ENCODE results near the gene SLC24A3.
"Not testable (repeated sequence)": the region's sequence is repeated elsewhere in the genome, so short reads cannot be mapped to it uniquely, and the experiment has no call there.

The SLC24A3 gene

GRCh38 chr20:19727251-19727847 lies 514.9 kb downstream of the SLC24A3 start:
- DNase-seq: no peak

DNA sequence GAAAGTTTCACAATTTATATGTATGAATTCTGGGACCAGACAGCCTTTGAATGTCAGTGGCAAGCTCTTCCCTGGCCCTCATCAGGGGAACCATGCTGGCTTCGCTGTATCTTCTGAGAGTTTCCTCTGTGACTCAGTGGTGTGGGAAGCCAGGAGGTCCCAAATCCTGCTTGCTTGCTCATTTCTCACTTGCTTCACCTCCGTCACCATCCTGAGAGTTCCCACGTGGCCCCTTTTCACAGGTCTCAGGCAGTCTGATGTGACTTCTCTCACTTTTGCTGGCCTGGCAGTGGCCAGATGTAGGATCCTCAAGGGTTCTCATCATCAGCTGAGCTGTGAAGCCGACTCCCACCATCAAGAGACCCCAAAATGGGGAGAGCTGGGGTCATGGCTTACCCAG lies 517.2 kb downstream of the SLC24A3 start:
- no peak for DNase-seq

DNA sequence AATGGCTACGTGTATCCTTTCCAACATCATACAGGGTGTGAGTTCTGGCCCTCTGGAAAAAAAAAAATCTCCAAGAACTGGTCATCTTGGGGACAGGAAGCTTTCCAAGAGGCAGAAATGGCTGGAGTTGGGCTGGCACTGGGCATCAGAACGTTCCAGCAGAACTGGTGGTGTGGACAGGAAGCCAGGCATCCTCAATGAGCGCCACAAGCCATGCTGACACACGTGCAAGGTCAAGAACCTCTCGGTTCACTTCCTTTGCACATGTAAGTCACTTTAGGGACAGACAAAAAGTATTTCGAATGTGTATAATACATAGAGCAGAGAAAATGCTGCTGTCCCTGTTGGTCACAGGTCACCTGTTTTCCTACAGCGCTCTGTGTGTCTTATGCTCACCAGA lies 518.3 kb downstream of the SLC24A3 start:
- DNase-seq: no peak

GRCh38 chr20:19734811-19735210 lies 522.4 kb downstream of the SLC24A3 start:
- no peak for DNase-seq

DNA sequence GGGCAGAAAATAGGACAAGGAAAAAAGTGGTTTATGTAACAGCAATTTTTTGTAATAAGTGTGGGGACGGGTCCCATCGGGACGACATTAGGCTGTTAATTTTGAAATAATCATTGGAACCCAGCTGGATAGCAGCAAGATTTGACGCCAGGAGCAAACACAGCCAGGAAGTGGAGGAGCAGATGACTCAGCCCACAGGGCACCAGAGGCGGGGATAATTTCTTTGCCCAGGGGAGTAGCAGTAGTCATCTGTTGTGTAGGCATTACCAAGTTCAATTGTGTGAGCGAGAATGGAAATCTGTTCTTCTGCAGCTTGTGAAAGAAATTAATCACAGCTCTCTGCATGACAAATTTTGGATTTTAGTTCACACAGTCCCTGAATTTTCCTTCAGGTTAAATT lies 523.0 kb downstream of the SLC24A3 start:
- no peak for DNase-seq

DNA sequence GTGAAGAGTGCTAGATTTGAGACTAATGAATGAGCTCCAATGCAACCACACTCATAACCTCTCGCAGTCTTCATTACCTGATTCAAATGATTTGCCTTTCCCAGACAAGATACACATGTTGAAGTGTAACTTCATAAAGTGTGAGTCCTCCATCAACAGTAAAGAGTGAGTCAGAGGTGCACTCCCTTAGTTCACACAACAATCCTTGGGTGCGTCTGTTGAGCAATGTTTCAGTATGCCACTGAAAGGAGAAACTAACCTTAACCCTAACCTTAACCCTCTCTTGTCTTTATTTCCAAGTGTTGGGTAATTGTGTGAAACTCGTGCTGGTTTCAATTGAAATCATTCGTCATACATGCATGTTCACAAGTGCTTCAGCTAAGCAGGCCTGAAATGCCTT lies 524.6 kb downstream of the SLC24A3 start:
- no peak for DNase-seq

- no peak for DNase-seq
Measured at GRCh38 chr20:19738951-19739350, 526.5 kb downstream of the SLC24A3 start.

DNA sequence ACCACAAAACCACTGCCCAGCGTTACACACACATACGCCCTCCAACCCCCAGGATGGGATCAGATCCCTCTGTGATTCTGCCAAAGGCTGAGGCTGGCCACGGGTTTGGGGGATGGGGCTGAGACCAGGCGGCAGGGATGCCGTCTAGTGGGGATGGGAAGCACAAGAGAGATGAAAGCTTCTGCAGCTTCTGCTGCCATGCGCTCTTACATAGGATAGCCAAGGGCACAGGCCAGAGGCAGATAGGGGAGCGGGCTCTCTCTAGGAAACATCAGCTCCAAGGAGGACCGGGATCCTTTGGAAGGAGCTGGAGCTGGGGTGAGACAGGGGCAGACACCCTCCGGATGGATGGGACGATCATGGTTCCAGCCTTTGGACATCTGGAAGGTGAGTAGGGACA lies 526.9 kb downstream of the SLC24A3 start:
- no peak for DNase-seq

GRCh38 chr20:19740512-19740911 lies 528.1 kb downstream of the SLC24A3 start:
- no peak for DNase-seq

GRCh38 chr20:19741924-19742323 lies 529.5 kb downstream of the SLC24A3 start:
- DNase-seq: no peak

DNA sequence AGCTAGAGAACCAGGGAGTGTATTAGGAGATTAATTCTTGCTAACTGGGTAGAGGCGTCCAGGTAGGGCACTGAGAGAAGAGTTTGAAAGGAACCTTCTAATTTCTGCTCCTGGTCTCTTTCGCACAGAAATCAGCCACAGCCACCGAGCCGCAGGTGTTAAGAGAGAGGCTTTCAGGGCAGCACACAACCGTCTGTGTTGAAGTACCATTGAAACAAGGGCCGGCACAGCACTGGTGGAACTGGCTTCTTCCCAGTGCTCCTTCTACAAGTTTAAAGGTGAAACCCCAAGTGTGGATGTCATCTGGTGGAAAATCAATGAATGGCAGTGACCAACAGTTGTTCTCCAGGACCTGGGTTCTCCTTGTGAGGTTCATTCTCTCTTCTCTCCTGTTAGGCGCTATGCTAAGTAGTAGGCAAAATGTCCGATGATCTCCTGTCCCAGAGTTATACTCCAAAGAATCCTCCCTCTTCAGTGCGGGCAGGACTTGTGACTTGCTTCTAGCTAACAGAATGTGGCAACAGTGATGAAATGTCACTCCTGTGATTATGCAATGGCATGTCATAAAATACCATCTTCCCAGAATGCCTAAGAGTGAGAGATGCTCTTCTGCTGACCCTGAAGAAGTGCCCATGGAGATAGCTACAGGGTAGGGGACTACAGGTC lies 530.7 kb downstream of the SLC24A3 start:
- no peak for DNase-seq

GRCh38 chr20:19743640-19743995 lies 531.2 kb downstream of the SLC24A3 start:
- no peak for DNase-seq

DNA sequence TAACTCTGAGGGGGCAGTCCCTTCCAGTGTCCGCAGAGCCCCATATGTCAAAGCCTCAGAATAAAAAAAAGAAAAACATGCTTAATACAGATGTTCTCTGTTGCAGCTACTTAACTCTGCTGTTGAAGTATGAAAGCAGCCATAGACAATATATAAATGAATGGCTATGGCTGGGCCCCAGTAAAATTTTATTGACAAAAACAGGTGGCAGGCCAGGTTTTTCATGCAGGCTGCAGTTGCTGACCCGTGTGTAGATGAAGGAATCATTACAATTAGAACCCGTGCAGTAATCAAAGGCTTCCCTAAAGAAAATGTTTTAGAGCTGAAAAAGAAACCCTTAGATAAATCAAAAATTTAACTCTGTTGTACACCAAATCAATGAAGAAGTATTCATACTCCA lies 532.7 kb downstream of the SLC24A3 start:
- no peak for DNase-seq

GRCh38 chr20:19745584-19745983 lies 533.1 kb downstream of the SLC24A3 start:
- DNase-seq: no peak

GRCh38 chr20:19746396-19746795 lies 534.0 kb downstream of the SLC24A3 start:
- no peak for DNase-seq

DNA sequence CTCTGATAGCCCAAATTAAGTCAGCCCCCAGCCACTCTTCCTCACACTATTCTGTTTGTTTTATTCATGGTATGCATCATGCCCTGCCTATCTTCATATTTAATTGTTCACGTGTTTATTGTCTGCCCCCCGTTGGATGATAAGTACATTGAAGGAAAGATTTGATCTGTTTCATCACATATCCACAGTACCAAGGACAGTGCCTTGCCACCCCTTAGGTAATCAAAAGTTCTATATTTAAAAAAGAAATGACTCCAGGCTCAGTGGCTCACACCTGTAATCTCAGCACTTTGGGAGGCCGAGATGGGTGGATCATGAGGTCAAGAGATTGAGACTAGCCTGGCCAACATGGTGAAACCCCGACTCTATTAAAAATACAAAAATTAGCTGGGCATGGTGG lies 535.5 kb downstream of the SLC24A3 start:
- no peak for DNase-seq

GRCh38 chr20:19748681-19749080 lies 536.2 kb downstream of the SLC24A3 start:
- DNase-seq: no peak

DNA sequence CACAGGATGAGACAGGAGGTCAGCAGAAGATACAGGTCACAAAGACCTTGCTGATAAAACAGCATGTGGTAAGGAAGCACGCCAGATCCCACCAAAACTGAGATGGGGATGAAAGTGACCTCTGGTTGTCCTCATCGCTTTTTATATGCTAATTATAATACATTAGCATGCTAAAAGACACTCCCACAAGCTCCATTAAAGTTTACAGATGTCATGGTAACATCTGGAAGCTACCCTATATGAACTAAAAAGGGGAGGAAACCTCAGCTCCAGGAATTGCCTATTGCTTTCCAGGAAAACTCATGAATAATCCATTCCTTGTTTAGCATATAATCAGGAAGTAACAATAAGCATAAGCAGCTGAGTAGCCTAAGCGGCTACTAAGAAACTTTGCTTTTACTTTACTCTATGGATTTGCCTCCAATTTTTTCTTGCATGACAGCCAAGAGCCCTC lies 537.2 kb downstream of the SLC24A3 start:
- no peak for DNase-seq

DNA sequence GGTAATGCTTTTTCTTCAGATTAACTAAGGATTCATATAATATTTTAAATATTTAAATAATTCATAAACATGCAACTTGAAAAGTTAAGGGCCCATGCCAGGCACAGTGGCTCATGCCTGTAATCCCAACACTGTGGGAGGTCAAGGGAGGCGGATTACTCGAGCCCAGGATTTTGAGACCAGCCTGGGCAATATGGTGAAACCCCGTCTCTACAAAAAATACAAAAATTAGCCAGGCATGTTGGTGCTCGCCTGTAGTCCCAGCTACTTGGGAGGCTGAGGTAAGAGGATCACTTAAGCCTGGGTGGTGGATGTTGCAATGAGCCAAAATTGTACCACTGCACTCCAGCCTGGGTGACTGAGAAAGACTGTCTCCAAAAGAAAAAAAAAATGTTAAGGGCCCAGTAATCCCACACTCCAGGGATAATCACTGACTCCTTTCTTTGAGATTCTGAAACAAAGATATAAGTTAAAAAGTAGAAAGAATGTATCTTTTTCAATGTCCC lies 537.7 kb downstream of the SLC24A3 start:
- no peak for DNase-seq

- DNase-seq: no peak
Measured at GRCh38 chr20:19750907-19751636, 538.6 kb downstream of the SLC24A3 start.

- not testable (repeated sequence) for DNase-seq
Measured at GRCh38 chr20:19754201-19754600, 541.8 kb downstream of the SLC24A3 start.

DNA sequence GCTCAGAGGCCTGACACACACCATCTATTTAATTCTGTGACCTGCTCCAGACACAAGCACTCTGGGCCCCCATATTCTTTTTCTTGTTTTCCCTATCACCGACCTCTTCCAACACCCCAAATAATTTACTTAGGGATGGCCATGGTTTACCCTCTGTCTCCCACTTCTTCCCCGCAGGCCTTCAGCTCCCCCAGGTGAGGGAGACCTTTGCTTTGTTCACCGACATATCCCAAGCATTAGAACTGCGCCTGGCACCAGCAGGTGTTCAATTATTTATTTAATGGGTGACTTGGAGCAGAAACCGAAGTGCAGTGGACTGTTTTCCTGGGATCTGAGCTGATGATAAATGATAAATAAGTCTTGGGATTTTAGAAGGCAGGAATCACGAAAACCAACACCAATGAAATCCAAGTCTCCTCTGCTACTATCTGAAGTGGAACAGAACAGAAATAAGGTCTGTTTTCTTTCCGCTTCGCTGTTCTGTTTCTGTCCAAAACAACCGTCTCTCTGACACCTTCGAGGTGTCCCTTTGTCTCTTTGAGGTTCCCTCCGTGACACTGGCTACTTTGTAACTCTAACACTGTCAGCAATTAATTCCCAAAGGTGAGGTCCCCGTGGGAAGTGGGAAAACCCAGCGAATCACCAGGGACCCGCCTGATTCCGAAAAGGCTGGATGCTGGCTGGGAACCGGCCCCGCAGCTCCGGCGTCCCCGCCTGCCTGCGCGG lies 544.5 kb downstream of the SLC24A3 start:
- DNase-seq: no peak

DNA sequence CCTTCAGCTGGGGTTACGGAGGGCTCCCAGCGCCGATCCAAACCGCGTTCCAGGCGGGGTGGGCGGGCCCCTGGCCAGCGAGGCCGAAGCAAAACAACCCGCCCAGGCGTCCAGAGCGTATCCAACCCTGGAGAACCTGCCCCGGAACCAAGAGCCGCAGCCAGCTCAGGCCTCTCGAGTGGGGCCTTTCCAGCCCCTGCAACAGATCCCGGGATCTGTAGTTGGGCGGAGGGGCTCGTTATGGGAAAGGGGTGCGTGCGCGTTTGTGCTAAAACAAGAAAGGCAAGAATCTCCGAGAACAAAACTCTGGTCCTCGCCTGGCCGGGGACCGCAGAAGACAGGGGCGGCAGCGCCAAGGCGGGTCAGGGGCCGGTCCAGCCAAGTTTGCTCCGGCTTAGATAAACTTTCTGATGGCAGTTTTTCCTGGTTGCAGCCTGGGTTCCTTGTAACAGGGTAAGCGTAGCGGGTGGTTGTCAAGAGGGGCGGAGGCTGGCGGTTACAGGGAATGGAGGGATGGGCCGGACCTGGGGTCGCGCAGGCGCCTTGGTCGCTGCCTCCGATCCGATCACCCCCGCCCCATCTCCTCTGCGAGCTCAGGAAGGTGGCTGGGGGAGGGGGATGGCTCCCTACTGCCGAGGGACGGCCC lies 545.2 kb downstream of the SLC24A3 start:
- no peak for DNase-seq

All from cortex of kidney (tissue), 1 donor.